HG03025 (cell line): ENCODE results near the gene USP2.

Source experiments
- ATAC-seq: cut with Tn5 transposase; IDR thresholded peaks from one replicate; pipeline ENCODE4 v1.9.1; 2021; ENCODE audit warnings: mild to moderate bottlenecking, moderate library complexity; ENCODE audit not compliant: unreplicated experiment, low FRiP score

Gene USP2

GRCh38 chr11:119377961-119378667, 3.4 kb downstream of the USP2 start:
- no peak for ATAC-seq

- ATAC-seq: no peak
These were observed 4.2 kb downstream of the USP2 start for GRCh38 chr11:119377112-119377901.

DNA sequence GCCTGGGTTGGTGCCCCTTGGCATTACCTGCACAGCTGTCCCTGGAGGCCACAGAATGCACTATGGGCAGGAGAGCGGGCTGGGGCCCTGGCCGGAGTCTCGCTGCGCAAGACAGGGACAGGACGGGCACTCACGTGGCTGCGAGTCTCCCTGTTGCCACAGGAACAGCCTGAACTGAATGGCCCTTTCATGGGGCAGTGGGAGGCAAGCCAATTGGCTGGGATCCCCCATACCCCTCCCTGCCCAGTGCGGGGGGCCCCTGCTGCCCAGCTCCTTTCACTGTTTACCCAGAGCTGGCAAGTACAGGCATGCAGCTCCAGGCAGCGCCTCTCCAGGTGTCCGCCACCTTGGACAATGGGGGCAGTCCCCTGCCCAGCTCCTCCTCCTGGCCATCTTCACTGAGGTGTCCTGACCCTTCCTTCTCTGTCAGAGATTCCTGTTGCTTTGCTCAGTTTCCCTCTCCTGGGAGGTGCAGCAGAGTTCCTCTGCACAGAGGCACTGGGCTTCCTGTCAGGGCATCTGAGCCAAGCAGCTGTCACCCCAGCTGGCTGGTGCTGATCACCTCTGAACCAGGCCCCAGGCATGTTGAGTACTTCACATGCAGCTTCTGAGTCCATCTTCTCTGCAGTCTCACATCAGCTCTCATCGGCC, 5.2 kb downstream of the USP2 start:
- ATAC-seq: no peak

GRCh38 chr11:119375337-119376196, 5.9 kb downstream of the USP2 start:
- no peak for ATAC-seq

GRCh38 chr11:119374632-119375336, 6.7 kb downstream of the USP2 start:
- ATAC-seq: no peak

- ATAC-seq: no peak
These were observed 7.4 kb downstream of the USP2 start for GRCh38 chr11:119373921-119374631.

DNA sequence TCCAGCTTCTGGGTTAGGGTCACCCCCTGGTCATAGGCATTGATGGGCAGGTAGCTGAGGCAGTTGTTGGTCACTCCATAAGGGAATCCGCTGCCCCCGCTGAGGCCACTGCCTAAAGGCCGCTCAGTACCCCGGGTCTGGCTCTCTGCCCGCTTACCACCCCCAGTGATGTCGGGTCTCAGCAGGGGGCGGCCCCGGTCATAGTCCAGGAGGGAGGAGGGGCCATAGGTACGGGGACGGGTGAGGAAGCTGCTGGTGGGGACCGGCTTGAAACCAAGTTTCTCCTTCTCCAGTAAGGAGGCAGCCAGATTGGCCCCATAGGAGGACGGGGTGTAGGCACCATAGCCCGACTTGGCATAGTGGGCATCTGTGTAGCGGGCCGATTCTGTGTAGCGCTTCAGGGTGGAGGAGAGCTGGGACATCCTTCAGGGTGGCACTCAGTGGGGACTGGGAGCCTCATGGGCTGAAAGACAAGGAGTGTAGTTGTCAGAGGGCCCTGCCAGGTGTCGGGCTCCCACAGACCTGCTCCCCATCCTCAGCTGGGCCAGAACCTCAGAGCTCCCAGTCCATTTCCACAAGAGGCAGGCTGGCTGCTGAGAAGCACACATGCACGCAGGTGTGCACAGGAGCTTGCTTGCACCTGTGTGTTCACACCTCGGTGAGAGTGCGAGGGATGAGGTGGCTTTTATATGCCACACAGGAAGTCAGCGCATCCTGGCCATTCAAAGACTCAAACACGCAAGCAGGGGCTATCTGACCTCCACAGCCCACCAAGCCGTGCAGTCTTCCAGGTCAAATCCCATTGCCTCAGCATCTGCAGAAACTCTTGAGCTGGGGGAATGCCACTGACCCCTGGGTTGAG, 8.2 kb downstream of the USP2 start:
- ATAC-seq: no peak

- no peak for ATAC-seq
These were observed 9.0 kb downstream of the USP2 start for GRCh38 chr11:119372260-119373058.

GRCh38 chr11:119371778-119372182, 9.7 kb downstream of the USP2 start:
- no peak for ATAC-seq

DNA sequence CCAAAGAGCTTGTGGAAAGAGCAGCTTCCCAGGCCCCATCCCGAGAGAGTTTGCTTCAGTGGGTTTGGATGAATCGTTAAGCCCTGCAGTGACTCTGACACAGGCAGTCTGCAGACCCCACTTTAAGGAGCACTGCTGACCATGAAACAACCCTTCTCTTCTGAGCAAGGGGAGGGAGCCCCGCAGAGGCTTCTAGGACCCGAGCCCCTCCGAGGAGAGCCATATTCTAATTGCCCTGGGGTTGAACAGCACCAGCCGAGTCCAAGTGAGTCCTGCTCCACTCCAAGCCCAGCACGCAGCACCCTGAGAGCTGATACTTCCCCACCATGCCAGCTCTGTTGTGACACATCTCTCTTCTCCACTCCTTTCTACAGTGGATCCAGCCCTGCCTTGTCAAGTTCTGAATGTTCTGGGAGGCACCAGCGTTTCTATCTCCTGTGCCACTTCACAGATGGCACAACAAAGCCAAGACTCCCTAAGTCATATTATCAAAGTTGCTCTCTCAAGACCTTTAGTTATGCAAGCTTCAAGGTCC, 10.4 kb downstream of the USP2 start:
- no peak for ATAC-seq

DNA sequence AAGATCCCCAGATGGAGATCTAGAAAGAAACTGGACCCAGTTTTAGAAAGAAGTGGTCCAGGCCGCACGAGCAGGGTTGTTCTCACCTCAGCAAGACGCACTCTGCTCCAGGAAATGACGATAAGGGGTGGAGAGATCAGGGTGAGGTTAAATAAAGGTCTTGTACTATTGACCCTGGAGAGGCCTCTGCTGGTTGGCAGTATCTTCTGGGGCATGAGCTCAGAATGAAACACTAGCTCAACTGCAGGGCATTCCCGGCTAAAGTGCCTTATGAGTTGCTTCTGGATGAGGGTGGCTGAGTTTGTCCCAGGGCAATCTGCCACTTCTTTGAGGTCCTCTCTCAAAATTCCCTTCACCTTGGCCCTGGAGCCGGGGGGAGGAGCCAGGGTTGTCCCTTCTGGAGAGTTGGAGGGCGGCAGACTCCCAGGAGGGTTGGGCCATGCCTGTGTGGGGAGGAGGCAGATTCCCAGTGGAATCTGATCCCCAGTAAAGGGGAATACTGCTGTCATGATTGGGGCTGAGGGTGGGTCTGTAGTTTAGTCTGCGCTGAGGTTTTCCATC, 10.9 kb downstream of the USP2 start:
- no peak for ATAC-seq

DNA sequence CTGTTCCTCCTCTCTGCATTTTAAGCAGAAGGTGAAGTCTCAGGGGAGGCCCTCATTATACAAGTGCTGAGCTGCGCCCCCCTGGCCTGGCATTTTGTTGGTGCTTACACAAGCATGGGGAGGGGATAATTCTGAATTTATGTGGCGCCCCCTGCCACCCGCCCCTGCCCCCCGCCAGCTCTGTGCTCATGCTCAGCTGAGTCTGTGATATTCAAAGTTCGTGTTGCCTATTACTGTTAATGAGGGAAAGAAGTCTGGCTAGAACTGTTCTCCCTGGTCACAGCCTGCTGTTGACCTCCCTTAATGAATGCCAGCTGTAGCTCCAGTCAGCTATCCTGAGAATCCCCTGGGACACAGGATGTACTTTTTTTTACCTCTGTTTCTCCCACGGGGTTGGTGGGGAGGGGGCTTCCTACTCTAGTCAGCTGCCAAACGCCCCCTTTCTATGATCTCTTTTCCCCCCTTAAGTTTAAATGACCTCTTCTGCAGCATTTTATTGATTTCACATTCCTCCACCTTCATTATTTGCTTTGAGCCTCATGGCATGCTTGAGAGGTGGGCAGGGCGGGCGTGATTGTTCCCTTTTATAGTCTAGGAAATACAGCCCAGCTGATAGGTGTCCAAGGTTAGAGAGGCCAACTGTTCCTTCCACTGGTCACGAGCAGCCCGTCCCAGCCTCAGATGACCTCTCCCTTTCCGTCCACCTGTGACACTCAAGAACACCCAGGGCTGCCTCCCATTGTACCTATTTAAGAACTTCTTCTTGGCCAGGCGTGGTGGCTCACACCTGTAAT, 12.2 kb downstream of the USP2 start:
- no peak for ATAC-seq

- ATAC-seq: no peak
These were observed 13.1 kb downstream of the USP2 start for GRCh38 chr11:119368121-119369034.

- no peak for ATAC-seq
These were observed 13.8 kb downstream of the USP2 start for GRCh38 chr11:119367661-119368120.
